Measurements from ENCODE around the gene DLG2.

GRCh38 chr11:83684071-83684470 lies 1943.1 kb downstream of the DLG2 start:
- no peak for TF ChIP-seq ZNF668 (CRISPR knock-in tag; IDR thresholded peaks at IDR 0.05)
- TF ChIP-seq ZNF431 (CRISPR knock-in tag; IDR thresholded peaks at IDR 0.05): no peak
- TF ChIP-seq ZNF146 (CRISPR knock-in tag; IDR thresholded peaks at IDR 0.05; ENCODE audit: unreplicated experiment): no peak
- no peak for TF ChIP-seq CHCHD3 (CRISPR knock-in tag; IDR thresholded peaks at IDR 0.05)
- TF ChIP-seq CHD4 (IDR thresholded peaks at IDR 0.05; ENCODE audit: insufficient read depth, insufficient replicate concordance, low read depth, low read length, poor library complexity, severe bottlenecking): no peak
- TF ChIP-seq EGR1 (conservative IDR thresholded peaks at IDR 0.05): no peak
- no peak for TF ChIP-seq CBX8 (IDR thresholded peaks at IDR 0.05; ENCODE audit: borderline replicate concordance, extremely low read depth, low read depth, low read length, poor library complexity, severe bottlenecking)

All from K562 (cell line).